ENCODE results near the gene ZNF689.

DNA sequence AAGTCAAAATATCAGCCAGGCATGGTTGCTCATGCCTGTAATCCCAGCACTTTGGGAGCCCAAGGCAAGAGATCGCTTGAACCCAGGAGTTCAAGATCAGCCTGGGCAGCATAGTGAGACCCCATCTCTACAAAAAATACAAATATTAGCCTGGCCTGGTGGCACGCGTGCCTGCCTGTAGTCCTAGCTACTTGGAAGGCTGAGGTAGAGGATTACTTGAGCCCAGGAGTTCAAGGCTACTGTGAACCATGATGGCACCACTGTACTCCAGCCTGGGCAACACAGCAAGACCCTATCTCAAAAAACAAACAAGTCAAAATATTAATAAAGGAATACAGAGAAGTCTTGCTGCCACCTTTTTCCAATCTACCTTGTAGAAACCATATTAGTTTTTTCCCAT, 4.2 kb downstream of the ZNF689 start:
- TF ChIP-seq EZH2 (IDR thresholded peaks at IDR 0.05; ENCODE audit: low read length, missing control alignments): no peak
- TF ChIP-seq, protein P1, sequence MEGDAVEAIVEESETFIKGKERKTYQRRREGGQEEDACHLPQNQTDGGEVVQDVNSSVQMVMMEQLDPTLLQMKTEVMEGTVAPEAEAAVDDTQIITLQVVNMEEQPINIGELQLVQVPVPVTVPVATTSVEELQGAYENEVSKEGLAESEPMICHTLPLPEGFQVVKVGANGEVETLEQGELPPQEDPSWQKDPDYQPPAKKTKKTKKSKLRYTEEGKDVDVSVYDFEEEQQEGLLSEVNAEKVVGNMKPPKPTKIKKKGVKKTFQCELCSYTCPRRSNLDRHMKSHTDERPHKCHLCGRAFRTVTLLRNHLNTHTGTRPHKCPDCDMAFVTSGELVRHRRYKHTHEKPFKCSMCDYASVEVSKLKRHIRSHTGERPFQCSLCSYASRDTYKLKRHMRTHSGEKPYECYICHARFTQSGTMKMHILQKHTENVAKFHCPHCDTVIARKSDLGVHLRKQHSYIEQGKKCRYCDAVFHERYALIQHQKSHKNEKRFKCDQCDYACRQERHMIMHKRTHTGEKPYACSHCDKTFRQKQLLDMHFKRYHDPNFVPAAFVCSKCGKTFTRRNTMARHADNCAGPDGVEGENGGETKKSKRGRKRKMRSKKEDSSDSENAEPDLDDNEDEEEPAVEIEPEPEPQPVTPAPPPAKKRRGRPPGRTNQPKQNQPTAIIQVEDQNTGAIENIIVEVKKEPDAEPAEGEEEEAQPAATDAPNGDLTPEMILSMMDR (conservative IDR thresholded peaks at IDR 0.05 in 1 of 2, IDR thresholded peaks at IDR 0.05 in 1 of 2; ENCODE audit: low read depth in 1 of 2, low read length in 2 of 2): no peak

Data from fibroblast of lung (primary cell).